ENCODE measurements around the gene HSD11B2.

GRCh38 chr16:67471758-67472384, 41.0 kb downstream of the HSD11B2 start:
- TF ChIP-seq MZF1 (tag by site-specific recombination; IDR thresholded peaks at IDR 0.05; ENCODE audit: borderline replicate concordance) (no peak), SCRT2 (tag by site-specific recombination; IDR thresholded peaks at IDR 0.05) (peak; percentile 97), ZNF311 (tag by site-specific recombination; IDR thresholded peaks at IDR 0.05; ENCODE audit: borderline replicate concordance) (no peak), ZNF248 (tag by site-specific recombination; IDR thresholded peaks at IDR 0.05) (no peak), ZNF146 (tag by site-specific recombination; IDR thresholded peaks at IDR 0.05) (no peak), TCF7L2 (IDR thresholded peaks at IDR 0.05; ENCODE audit: borderline replicate concordance, low read depth, low read length) (no peak), ZBTB7A (tag by site-specific recombination; IDR thresholded peaks at IDR 0.05; ENCODE audit: low read depth) (no peak), ZNF416 (tag by site-specific recombination; IDR thresholded peaks at IDR 0.05) (no peak), ZXDB (tag by site-specific recombination; IDR thresholded peaks at IDR 0.05) (no peak), CTCF (tag by site-specific recombination; IDR thresholded peaks at IDR 0.05) (no peak), KLF1 (tag by site-specific recombination; IDR thresholded peaks at IDR 0.05) (no peak)
- TF ChIP-seq, protein P1, sequence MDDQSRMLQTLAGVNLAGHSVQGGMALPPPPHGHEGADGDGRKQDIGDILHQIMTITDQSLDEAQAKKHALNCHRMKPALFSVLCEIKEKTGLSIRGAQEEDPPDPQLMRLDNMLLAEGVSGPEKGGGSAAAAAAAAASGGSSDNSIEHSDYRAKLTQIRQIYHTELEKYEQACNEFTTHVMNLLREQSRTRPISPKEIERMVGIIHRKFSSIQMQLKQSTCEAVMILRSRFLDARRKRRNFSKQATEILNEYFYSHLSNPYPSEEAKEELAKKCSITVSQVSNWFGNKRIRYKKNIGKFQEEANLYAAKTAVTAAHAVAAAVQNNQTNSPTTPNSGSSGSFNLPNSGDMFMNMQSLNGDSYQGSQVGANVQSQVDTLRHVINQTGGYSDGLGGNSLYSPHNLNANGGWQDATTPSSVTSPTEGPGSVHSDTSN (CRISPR knock-in tag; IDR thresholded peaks at IDR 0.05): no peak

Data from HEK293 (cell line).